GM21825 (cell line): ENCODE measurements around the gene GABBR1.

Experiments used
- ATAC-seq: cut with Tn5 transposase; IDR thresholded peaks from one replicate; pipeline ENCODE4 v1.9.1; 2021; ENCODE audit warnings: mild to moderate bottlenecking, moderate library complexity; ENCODE audit not compliant: unreplicated experiment

GABBR1 gene

GRCh38 chr6:29625337-29625930 is 7.5 kb downstream of the GABBR1 start:
- ATAC-seq, result no peak

GRCh38 chr6:29624520-29624961 is 8.4 kb downstream of the GABBR1 start:
- ATAC-seq, result no peak

DNA sequence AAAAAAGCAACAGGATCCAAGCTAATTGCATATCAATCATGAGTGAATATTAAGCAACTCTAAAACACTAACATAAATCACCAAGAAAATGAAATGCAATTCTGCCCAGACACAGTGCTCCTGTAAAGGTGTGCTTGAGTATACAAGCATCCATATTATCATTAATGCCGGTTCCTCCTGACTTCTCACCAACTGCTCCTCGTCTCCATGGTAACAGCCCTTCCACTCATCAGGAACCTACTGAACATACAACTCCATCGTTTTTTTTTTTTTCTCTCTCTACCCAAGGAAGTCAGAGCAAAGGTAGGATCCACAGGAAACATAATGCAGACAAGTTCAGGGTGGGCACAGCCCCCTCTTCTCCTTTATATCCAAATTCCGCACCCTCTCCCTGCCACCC is 12.4 kb downstream of the GABBR1 start:
- no peak for ATAC-seq

- ATAC-seq, result no peak
Observed at GRCh38 chr6:29619578-29620160, 13.3 kb downstream of the GABBR1 start.

DNA sequence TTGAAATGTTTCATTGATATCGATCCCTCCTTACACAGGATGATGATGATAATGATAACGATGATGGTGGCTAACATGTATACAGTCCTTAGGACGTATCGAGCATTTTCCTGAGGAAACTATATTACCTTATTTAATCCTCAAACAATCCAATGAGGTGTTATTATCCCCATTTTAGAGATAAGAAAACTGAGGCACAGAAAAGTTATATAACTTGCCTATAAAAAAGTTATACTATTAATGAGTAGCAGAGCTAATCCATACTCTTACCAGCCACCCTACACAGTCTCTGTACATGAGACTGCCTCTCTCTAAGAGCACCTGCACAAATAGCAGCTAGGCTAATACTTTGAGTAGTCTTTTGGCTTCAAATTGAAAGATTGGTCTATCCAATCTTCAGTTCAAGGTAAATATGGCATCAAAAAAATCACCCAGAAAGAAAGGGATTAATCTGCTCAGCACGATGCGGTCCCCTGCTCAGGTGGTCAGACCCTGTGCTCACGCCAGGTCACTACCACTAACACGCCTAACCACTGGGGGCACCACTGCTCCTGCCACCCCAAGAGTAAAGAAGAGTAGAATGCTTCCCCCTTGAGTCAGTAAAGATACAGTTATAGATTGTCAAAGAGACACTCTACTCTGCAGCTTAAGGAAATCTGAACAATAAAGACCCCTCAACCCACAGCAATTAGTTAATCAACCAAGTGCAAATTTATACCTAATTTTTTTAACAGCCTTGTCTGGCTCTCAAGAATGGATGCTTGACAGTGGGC is 15.0 kb downstream of the GABBR1 start:
- no peak for ATAC-seq

- no peak for ATAC-seq
Observed at GRCh38 chr6:29611426-29611825, 21.6 kb downstream of the GABBR1 start.

GRCh38 chr6:29610540-29610939 is 22.4 kb downstream of the GABBR1 start:
- ATAC-seq, result no peak

- ATAC-seq, result no peak
Observed at GRCh38 chr6:29608131-29608530, 24.9 kb downstream of the GABBR1 start.

- no peak for ATAC-seq
Observed at GRCh38 chr6:29603930-29604329, 29.1 kb downstream of the GABBR1 start.

GRCh38 chr6:29603456-29603855 is 29.5 kb downstream of the GABBR1 start:
- ATAC-seq, result no peak

DNA sequence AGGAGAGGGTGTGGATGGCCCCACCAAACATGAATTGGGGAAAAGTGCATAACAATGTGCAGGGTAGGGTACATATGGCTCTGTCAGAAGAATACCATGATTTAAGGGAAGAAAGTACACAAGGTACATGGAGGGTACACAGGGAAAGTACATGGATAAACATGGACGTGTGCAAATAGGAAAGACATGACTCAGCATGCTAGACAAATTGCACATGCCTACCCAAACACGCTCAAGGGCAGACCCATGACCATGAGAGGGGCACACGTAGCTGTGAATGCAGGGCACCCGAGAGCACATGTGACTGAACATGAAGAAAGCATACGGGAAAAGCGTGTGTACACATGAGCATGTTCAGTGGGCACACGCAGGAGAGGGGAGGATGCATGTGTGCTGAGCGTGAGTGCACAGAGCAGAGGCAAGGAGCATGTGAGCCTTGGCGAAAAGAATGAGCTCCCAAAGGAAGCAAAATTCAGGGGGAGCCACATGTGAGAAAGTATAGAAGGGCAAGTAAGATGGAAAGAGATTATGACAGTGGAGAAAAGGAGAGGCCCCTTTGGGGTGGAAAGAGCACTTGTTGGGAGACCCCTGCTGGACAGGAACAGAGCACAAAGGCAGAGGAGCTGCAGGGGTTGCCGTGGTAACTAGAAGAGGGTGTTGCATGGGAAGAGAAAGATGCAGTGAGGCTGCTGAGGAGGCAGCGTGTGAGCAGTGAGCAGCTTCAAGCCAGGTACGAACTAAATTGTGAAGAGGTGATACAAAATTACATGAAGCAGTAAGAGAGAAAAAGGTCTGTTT is 30.2 kb downstream of the GABBR1 start:
- ATAC-seq, result no peak

DNA sequence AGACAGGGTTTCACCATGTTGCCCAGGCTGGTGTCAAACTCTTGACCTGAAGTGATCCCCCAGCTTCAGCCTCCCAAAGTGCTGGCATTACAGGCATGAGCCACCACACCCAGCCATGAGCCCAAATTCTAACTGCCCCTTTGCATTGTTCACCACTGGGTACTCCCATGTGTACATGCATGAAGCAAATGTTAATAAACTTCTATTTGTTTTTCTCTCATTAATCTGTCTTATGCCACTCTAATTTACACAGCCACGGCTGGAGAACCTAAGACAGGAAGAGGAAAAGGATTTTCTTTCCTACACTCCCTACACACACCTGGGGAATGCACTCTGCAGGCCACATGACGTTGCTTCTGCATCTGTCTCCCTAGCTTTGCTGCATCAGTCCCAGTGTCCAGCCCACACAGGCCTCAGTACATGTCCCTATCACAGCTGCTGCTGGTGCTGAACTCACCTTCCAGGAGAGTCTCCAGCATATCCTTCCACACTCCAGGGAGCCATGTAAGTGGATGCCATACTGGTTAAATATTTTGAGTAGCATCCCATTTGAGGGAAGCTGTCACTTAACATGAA is 34.7 kb downstream of the GABBR1 start:
- no peak for ATAC-seq

- ATAC-seq, result no peak
Observed at GRCh38 chr6:29597184-29597583, 35.8 kb downstream of the GABBR1 start.

GRCh38 chr6:29596381-29596900 is 36.5 kb downstream of the GABBR1 start:
- ATAC-seq, result no peak

- no peak for ATAC-seq
Observed at GRCh38 chr6:29593199-29593855, 39.7 kb downstream of the GABBR1 start.

GRCh38 chr6:29591677-29592076 is 41.3 kb downstream of the GABBR1 start:
- no peak for ATAC-seq

DNA sequence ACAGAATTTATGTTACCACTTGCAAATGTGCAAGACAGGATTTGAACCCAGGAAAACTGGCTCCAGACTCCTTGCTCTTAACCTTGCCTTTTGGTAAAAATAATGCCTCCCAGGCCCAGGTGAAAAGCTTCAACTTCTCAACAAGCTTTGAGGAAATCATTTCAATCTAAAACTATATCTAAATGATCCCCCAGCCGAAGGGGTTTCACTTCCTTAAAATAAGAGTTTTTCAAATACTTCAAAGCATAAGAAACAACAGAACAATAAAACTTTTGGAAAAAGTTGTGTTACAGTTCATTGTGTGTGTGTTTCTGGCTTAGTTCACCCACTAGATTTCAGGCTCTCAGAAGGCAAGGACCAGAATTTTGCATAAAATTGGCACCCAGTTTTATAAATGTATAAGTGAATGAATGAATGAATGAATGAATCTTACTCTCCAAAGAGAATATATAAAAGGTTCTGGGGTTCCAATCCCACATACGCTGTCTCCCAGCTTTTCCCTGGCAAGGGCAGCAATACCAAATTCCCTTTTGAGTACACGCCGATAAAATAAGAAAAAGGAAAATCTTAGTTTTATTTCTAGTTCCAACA is 42.7 kb downstream of the GABBR1 start:
- no peak for ATAC-seq

DNA sequence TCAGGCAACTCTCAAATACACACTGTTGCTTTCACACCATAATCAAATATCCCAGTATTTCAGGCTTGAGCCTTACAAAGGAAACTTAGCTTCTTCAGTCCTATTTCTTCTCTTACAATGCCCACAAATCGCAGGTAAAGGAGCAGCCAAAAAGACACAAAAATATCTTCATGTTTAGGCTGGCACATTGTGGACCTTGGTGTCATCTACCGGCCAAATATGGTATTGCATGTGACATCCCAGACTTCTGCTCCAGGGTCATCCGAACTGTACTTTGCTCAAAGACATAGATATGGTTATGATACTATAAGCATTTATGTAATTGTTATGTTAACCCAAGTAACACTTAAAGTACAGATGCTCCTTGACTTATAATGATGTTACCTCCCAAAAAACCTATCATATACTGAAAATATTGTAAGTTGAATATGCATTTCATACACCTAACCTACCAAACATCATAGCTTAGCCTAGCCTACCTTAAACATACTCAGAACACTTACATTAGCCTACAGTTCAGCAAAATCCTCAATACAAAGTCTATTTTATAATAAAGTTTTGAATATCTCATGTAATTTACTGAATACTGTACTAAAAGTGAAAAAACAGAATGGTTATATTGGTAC is 43.4 kb downstream of the GABBR1 start:
- ATAC-seq, result no peak

- ATAC-seq, result no peak
Observed at GRCh38 chr6:29584821-29585220, 48.2 kb downstream of the GABBR1 start, which contains the start of gene OR2H2. Gene OR2H2 (plus strand): TSS chr6:29585121. CDS start chr6:29587945, 2,824 bp downstream.
